Suprapubic skin (tissue), 4 donors: ENCODE results near the gene PTPRD. TPM values are rescaled to one million over a fixed set of nuclear protein-coding genes. Genes with fewer than 3 reads are reported as not detected.

Experiments used
- DNase-seq, 2 donors: peaks; one replicate each; pipeline ENCODE4 v3.0.0-alpha.2; 2019; ENCODE audit warnings: low spot score in 2 of 2
- H3K27ac ChIP-seq: fragments of 200-600 bp; sonication (generic); one replicate; pipeline ENCODE4 v1.5.1; 2019
- H3K27me3 ChIP-seq: fragments of 200-600 bp; sonication (generic); one replicate; pipeline ENCODE4 v1.5.1; 2019
- H3K36me3 ChIP-seq: fragments of 200-600 bp; sonication (generic); one replicate; pipeline ENCODE4 v1.5.1; 2019
- H3K4me1 ChIP-seq: fragments of 200-600 bp; sonication (generic); one replicate; pipeline ENCODE4 v1.5.1; 2019
- H3K4me3 ChIP-seq: fragments of 200-600 bp; sonication (generic); one replicate; pipeline ENCODE4 v1.5.1; 2019; ENCODE audit warnings: mild to moderate bottlenecking
- H3K9me3 ChIP-seq: fragments of 200-600 bp; sonication (generic); one replicate; pipeline ENCODE4 v1.5.1; 2019
- CTCF ChIP-seq, 2 donors: fragments of 200-600 bp in 1 of 2; fragments of 450-650 bp in 1 of 2; sonication (generic) in 1 of 2; IDR thresholded peaks; one replicate each; pipeline ENCODE4 v1.5.1; 2016 to 2019; ENCODE audit warnings: antibody characterized with exemption in 2 of 2, mild to moderate bottlenecking in 1 of 2, moderate library complexity in 1 of 2
- EP300 ChIP-seq: sonication (generic); formaldehyde crosslinking; IDR thresholded peaks from one replicate; pipeline ENCODE4 v1.6.1; 2017; ENCODE audit warnings: antibody characterized with exemption
- POLR2A ChIP-seq, 2 donors: fragments of 450-650 bp; IDR thresholded peaks; one replicate each; pipeline ENCODE4 v1.6.1; 2017; ENCODE audit warnings: antibody characterized with exemption in 2 of 2, mild to moderate bottlenecking in 2 of 2, moderate library complexity in 2 of 2
- POLR2AphosphoS5 ChIP-seq, 3 donors: sonication (generic); formaldehyde crosslinking; IDR thresholded peaks; one replicate each; pipeline ENCODE4 v1.6.1; 2017; ENCODE audit warnings: antibody characterized with exemption in 3 of 3
- WGBS: methylation state at CpG from one replicate; pipeline ENCODE4 v1.1.5; 2018; 5-methylcytosine and 5-hydroxymethylcytosine counted together
- total RNA-seq, 4 donors: library from RNA; depleted of rRNA; stranded (reverse); fragments of >200 nt; gene quantifications; one replicate each; pipeline ENCODE4 v1.1.0, GENCODE V29; 2016

PTPRD gene
- total RNA-seq, 4 donors from 2014 or later: 0.49 to 3.3 (median 2.5) TPM

GRCh38 chr9:9753266-9753665 is 859.5 kb downstream of the PTPRD start:
- no peak overlapping the region for H3K4me3 ChIP-seq
- TF ChIP-seq POLR2AphosphoS5 (IDR thresholded peaks at IDR 0.05) (no peak), EP300 (no peak), CTCF (IDR thresholded peaks at IDR 0.05) (no peak), POLR2A (IDR thresholded peaks at IDR 0.05) (no peak)
- H3K27me3 ChIP-seq: no peaks in the 10 kb centered on the region
- WGBS: 40% methylated on average over 3 of the region's 3 CpGs
- H3K36me3 ChIP-seq: no peaks in the 10 kb centered on the region
- no peak overlapping the region for H3K27ac ChIP-seq
- DNase-seq: no peak
- no peaks in the 10 kb centered on the region for H3K9me3 ChIP-seq
- H3K4me1 ChIP-seq: no peaks in the 10 kb centered on the region

DNA sequence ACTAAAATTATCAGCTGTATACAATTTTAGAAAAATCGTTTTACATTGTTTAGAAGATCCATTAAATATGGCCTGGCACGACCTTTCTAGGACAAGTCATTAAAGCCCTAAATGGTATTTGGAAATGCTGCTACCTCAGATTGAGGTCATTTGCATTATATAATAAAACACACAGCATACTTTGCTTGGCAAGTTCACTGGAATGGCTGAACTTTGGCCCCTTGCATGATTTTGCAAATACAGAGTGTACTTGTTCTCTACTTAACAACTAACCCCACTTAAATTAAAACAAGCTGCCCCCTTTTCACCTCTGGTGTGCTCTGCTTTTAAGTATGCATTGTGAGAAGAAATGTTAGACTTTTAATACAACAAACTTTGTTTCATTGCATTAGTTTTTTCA is 860.1 kb downstream of the PTPRD start:
- no peak for DNase-seq
- no peaks in the 10 kb centered on the region for H3K4me1 ChIP-seq
- H3K36me3 ChIP-seq: no peaks in the 10 kb centered on the region
- 68% methylated on average over 2 of the region's 2 CpGs for WGBS
- H3K27me3 ChIP-seq: no peaks in the 10 kb centered on the region
- H3K4me3 ChIP-seq: no peak overlapping the region
- no peak for TF ChIP-seq POLR2A (IDR thresholded peaks at IDR 0.05)
- no peak for TF ChIP-seq POLR2AphosphoS5 (IDR thresholded peaks at IDR 0.05)
- TF ChIP-seq CTCF (IDR thresholded peaks at IDR 0.05): no peak
- no peak for TF ChIP-seq EP300
- no peaks in the 10 kb centered on the region for H3K9me3 ChIP-seq
- no peak overlapping the region for H3K27ac ChIP-seq

DNA sequence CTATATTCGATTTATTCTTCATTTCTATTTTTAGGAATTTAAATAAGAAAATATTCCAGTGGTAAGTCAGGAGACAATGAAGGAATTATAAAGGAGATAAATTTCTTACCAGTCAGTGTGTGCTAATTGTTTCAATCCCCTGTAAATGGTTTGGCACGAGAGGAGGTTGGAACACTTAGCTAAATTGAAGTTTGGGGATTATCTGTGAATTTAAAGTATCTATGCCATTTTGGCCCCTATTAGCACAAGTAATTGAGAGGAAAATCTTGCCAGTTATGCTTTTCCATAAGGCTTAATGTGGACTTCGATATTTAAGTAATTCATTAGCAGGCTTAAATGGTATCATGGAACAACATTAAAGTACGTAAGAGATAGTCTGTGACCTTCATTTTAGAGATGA is 860.8 kb downstream of the PTPRD start:
- DNase-seq: no peak
- H3K9me3 ChIP-seq: no peaks in the 10 kb centered on the region
- no peaks in the 10 kb centered on the region for H3K36me3 ChIP-seq
- no peaks in the 10 kb centered on the region for H3K27me3 ChIP-seq
- no peak overlapping the region for H3K4me3 ChIP-seq
- H3K4me1 ChIP-seq: no peaks in the 10 kb centered on the region
- H3K27ac ChIP-seq: no peak overlapping the region
- TF ChIP-seq CTCF (IDR thresholded peaks at IDR 0.05) (no peak), POLR2A (IDR thresholded peaks at IDR 0.05) (no peak), EP300 (no peak), POLR2AphosphoS5 (IDR thresholded peaks at IDR 0.05) (no peak)
- WGBS: 75% methylated on average over 4 of the region's 4 CpGs

DNA sequence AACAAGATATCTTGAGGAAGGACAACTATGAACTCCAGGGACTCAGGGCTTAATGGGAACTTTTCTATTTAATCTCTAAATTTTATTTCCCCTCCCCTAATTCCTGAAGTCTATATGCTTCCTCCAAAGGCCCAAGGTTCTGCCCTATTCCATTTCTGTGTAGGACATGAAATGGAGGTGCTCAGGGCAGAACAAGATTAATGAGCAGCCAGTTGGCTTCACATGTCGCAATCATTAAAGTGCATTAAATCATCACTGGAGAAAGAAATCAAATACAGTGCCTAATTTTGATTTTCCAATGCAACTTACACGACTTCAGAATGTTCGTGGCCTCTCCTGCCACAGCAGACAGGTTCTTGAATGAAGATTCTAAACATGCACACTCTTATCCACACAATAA is 862.1 kb downstream of the PTPRD start:
- WGBS: 62% methylated on average over 3 of the region's 3 CpGs
- DNase-seq: no peak
- TF ChIP-seq POLR2A (IDR thresholded peaks at IDR 0.05): no peak
- no peak for TF ChIP-seq EP300
- no peak for TF ChIP-seq CTCF (IDR thresholded peaks at IDR 0.05)
- TF ChIP-seq POLR2AphosphoS5 (IDR thresholded peaks at IDR 0.05): no peak
- Histone ChIP-seq H3K27me3 (no peaks in the 10 kb centered on the region), H3K4me1 (no peaks in the 10 kb centered on the region), H3K36me3 (no peaks in the 10 kb centered on the region), H3K4me3 (no peak overlapping the region), H3K9me3 (no peaks in the 10 kb centered on the region), H3K27ac (no peak overlapping the region)

DNA sequence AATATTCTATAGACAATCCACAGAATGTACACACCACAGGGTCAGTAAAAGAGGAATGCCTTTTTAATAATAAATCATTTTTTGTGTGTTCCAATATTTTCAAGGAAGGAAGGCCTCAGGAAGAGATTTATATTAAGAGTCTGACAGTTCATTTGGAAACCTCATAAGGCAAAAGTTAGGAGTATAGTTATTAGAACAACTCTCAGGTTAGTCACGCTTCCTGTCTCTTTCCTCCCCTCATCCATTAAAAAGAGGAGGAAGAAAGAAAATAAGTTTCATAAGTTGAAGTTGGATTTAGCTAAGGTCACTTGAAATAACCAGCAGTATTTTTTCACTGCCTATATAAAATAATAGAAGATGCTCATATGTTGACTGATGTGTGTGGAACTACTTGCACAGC is 863.2 kb downstream of the PTPRD start:
- no peak for DNase-seq
- no peaks in the 10 kb centered on the region for H3K9me3 ChIP-seq
- no peaks in the 10 kb centered on the region for H3K27me3 ChIP-seq
- H3K36me3 ChIP-seq: no peaks in the 10 kb centered on the region
- no peak overlapping the region for H3K4me3 ChIP-seq
- H3K4me1 ChIP-seq: no peaks in the 10 kb centered on the region
- WGBS: 81% methylated on average over 1 of the region's 1 CpG
- TF ChIP-seq POLR2AphosphoS5 (IDR thresholded peaks at IDR 0.05) (no peak), EP300 (no peak), POLR2A (IDR thresholded peaks at IDR 0.05) (no peak), CTCF (IDR thresholded peaks at IDR 0.05) (no peak)
- no peak overlapping the region for H3K27ac ChIP-seq
